Measurements from ENCODE around the gene TPST2.

TPST2 gene

GRCh38 chr22:26632422-26633155 is 42.7 kb upstream of the TPST2 start:
- TF ChIP-seq CTCF (IDR thresholded peaks at IDR 0.05), result no peak
- H3K36me3 ChIP-seq (ENCODE audit: control insufficient read depth, insufficient read depth, low read length), result no peaks in the 10 kb centered on the region
- H3K27me3 ChIP-seq (ENCODE audit: control insufficient read depth, insufficient read depth, low read length), result peaks cover 3% of the 10 kb centered on the region
- H3K79me2 ChIP-seq, result no peaks in the 10 kb centered on the region
- no peak overlapping the region for H2AFZ ChIP-seq
- H3K4me1 ChIP-seq, result no peaks in the 10 kb centered on the region
- no peak overlapping the region for H3K9ac ChIP-seq
- no peak overlapping the region for H3K4me3 ChIP-seq (ENCODE audit: low read depth, low read length)
- H3K4me2 ChIP-seq (ENCODE audit: low read length), result no peak overlapping the region
- H3K9me3 ChIP-seq (ENCODE audit: control insufficient read depth, low read length), result no peaks in the 10 kb centered on the region
- peak overlapping the region; percentile 29 for H3K27ac ChIP-seq

- Histone ChIP-seq H3K4me1 (no peaks in the 10 kb centered on the region), H3K9me3 (ENCODE audit: control insufficient read depth, low read length) (no peaks in the 10 kb centered on the region), H3K9ac (no peak overlapping the region), H3K4me3 (ENCODE audit: low read depth, low read length) (no peak overlapping the region), H2AFZ (no peak overlapping the region), H3K36me3 (ENCODE audit: control insufficient read depth, insufficient read depth, low read length) (no peaks in the 10 kb centered on the region), H3K4me2 (ENCODE audit: low read length) (no peak overlapping the region), H3K79me2 (no peaks in the 10 kb centered on the region), H3K27ac (no peak overlapping the region), H3K27me3 (ENCODE audit: control insufficient read depth, insufficient read depth, low read length) (no peaks in the 10 kb centered on the region)
- no peak for TF ChIP-seq CTCF (IDR thresholded peaks at IDR 0.05)
Measured at GRCh38 chr22:26631282-26631681, 41.4 kb upstream of the TPST2 start.

GRCh38 chr22:26629988-26630761 is 40.2 kb upstream of the TPST2 start:
- Histone ChIP-seq H2AFZ (no peak overlapping the region), H3K79me2 (no peaks in the 10 kb centered on the region), H3K4me3 (ENCODE audit: low read depth, low read length) (no peak overlapping the region), H3K4me1 (no peaks in the 10 kb centered on the region), H3K27me3 (ENCODE audit: control insufficient read depth, insufficient read depth, low read length) (no peaks in the 10 kb centered on the region), H3K27ac (no peak overlapping the region), H3K36me3 (ENCODE audit: control insufficient read depth, insufficient read depth, low read length) (no peaks in the 10 kb centered on the region), H3K4me2 (ENCODE audit: low read length) (no peak overlapping the region), H3K9ac (no peak overlapping the region), H3K9me3 (ENCODE audit: control insufficient read depth, low read length) (no peaks in the 10 kb centered on the region)
- no peak for TF ChIP-seq CTCF (IDR thresholded peaks at IDR 0.05)

- Histone ChIP-seq H3K4me2 (ENCODE audit: low read length) (no peak overlapping the region), H3K79me2 (no peaks in the 10 kb centered on the region), H3K4me3 (ENCODE audit: low read depth, low read length) (no peak overlapping the region), H3K27ac (no peak overlapping the region), H3K36me3 (ENCODE audit: control insufficient read depth, insufficient read depth, low read length) (no peaks in the 10 kb centered on the region), H3K9ac (no peak overlapping the region), H2AFZ (no peak overlapping the region), H3K9me3 (ENCODE audit: control insufficient read depth, low read length) (no peaks in the 10 kb centered on the region), H3K4me1 (no peaks in the 10 kb centered on the region), H3K27me3 (ENCODE audit: control insufficient read depth, insufficient read depth, low read length) (no peaks in the 10 kb centered on the region)
- no peak for TF ChIP-seq CTCF (IDR thresholded peaks at IDR 0.05)
Measured at GRCh38 chr22:26624803-26625202, 34.9 kb upstream of the TPST2 start.

Data from parathyroid adenoma (tissue), 2 donors.